KOPT-K1 (cell line): ENCODE data around the gene SHB.

ENCODE experiments used
- H3K27ac ChIP-seq: fragments of 200-600 bp; sonication (generic); 2 replicates; pipeline ENCODE4 v1.5.1; 2016; ENCODE audit warnings: antibody characterized with exemption, mild to moderate bottlenecking, low read depth, low read length; ENCODE audit not compliant: poor library complexity, severe bottlenecking
- H3K36me3 ChIP-seq: fragments of 200-600 bp; sonication (generic); 2 replicates; pipeline ENCODE4 v1.5.1; 2017; ENCODE audit warnings: antibody characterized with exemption, mild to moderate bottlenecking, low read length, moderate library complexity; ENCODE audit not compliant: insufficient read depth
- H3K9me3 ChIP-seq: fragments of 200-600 bp; sonication (generic); 2 replicates; pipeline ENCODE4 v1.5.1; 2017; ENCODE audit warnings: antibody characterized with exemption, low read length, mild to moderate bottlenecking; ENCODE audit not compliant: insufficient read depth, poor library complexity, severe bottlenecking

The SHB gene

GRCh38 chr9:38092200-38092524 lies 23.1 kb upstream of the SHB start:
- no peak overlapping the region for H3K27ac ChIP-seq
- H3K9me3 ChIP-seq: no peaks in the 10 kb centered on the region
- no peaks in the 10 kb centered on the region for H3K36me3 ChIP-seq

- Histone ChIP-seq H3K36me3 (no peaks in the 10 kb centered on the region), H3K27ac (no peak overlapping the region), H3K9me3 (no peaks in the 10 kb centered on the region)
Observed at GRCh38 chr9:38091310-38092199, 22.5 kb upstream of the SHB start.

- Histone ChIP-seq H3K36me3 (no peaks in the 10 kb centered on the region), H3K27ac (no peak overlapping the region), H3K9me3 (no peaks in the 10 kb centered on the region)
Observed at GRCh38 chr9:38090170-38090569, 21.1 kb upstream of the SHB start.

- H3K9me3 ChIP-seq: no peaks in the 10 kb centered on the region
- H3K27ac ChIP-seq: no peak overlapping the region
- no peaks in the 10 kb centered on the region for H3K36me3 ChIP-seq
Observed at GRCh38 chr9:38089387-38090165, 20.5 kb upstream of the SHB start.

GRCh38 chr9:38088006-38088925 lies 19.2 kb upstream of the SHB start:
- Histone ChIP-seq H3K27ac (no peak overlapping the region), H3K9me3 (no peaks in the 10 kb centered on the region), H3K36me3 (no peaks in the 10 kb centered on the region)

GRCh38 chr9:38086496-38086895 lies 17.5 kb upstream of the SHB start:
- no peaks in the 10 kb centered on the region for H3K9me3 ChIP-seq
- H3K36me3 ChIP-seq: no peaks in the 10 kb centered on the region

GRCh38 chr9:38085308-38085707 lies 16.3 kb upstream of the SHB start:
- Histone ChIP-seq H3K27ac (no peak overlapping the region), H3K36me3 (no peaks in the 10 kb centered on the region)

More at GRCh38 chr9:38086496-38086895, 17.5 kb upstream of the SHB start:
- H3K27ac ChIP-seq: no peak overlapping the region

GRCh38 chr9:38084556-38084880 lies 15.5 kb upstream of the SHB start:
- Histone ChIP-seq H3K27ac (no peak overlapping the region), H3K9me3 (no peaks in the 10 kb centered on the region), H3K36me3 (no peaks in the 10 kb centered on the region)

More at GRCh38 chr9:38085308-38085707, 16.3 kb upstream of the SHB start:
- no peaks in the 10 kb centered on the region for H3K9me3 ChIP-seq

- Histone ChIP-seq H3K36me3 (no peaks in the 10 kb centered on the region), H3K27ac (no peak overlapping the region), H3K9me3 (no peaks in the 10 kb centered on the region)
Observed at GRCh38 chr9:38083858-38084555, 15.0 kb upstream of the SHB start.

GRCh38 chr9:38082446-38083287 lies 13.6 kb upstream of the SHB start:
- H3K27ac ChIP-seq: no peak overlapping the region
- no peaks in the 10 kb centered on the region for H3K36me3 ChIP-seq
- no peaks in the 10 kb centered on the region for H3K9me3 ChIP-seq

GRCh38 chr9:38081356-38082108 lies 12.5 kb upstream of the SHB start:
- no peaks in the 10 kb centered on the region for H3K36me3 ChIP-seq
- no peaks in the 10 kb centered on the region for H3K9me3 ChIP-seq
- H3K27ac ChIP-seq: no peak overlapping the region

GRCh38 chr9:38079461-38080031 lies 10.5 kb upstream of the SHB start:
- no peaks in the 10 kb centered on the region for H3K36me3 ChIP-seq
- H3K9me3 ChIP-seq: no peaks in the 10 kb centered on the region
- no peak overlapping the region for H3K27ac ChIP-seq

GRCh38 chr9:38075272-38075671 lies 6.2 kb upstream of the SHB start:
- Histone ChIP-seq H3K27ac (no peak overlapping the region), H3K9me3 (no peaks in the 10 kb centered on the region)

More at GRCh38 chr9:38075272-38075671, 6.2 kb upstream of the SHB start:
- H3K36me3 ChIP-seq: no peaks in the 10 kb centered on the region
